Stomach (tissue), 9 donors: ENCODE measurements around the gene ERC1. TPM values are rescaled to one million over a fixed set of nuclear protein-coding genes. Genes with fewer than 3 reads are reported as not detected.

Source experiments
- DNase-seq, 2 donors: peaks; one replicate each; pipeline versions ENCODE4 v3.0.0 to v3.0.0-alpha.2; 2013 to 2019
- H3K27ac ChIP-seq, 5 donors: fragments of 200-600 bp in 4 of 5; sonication (generic) in 4 of 5; one replicate each; pipeline ENCODE4 v1.5.1; 2013 to 2019; ENCODE audit warnings: mild to moderate bottlenecking in 1 of 5, moderate library complexity in 1 of 5
- H3K27me3 ChIP-seq, 3 donors: fragments of 200-600 bp; sonication (generic); one replicate each; pipeline ENCODE4 v1.5.1; 2017 to 2019; ENCODE audit warnings: mixed run types in 1 of 3
- H3K36me3 ChIP-seq, 4 donors: fragments of 200-600 bp; sonication (generic); 1 replicate in 3 of 4; 2 replicates in 1 of 4; pipeline ENCODE4 v1.5.1; 2016 to 2019
- H3K4me1 ChIP-seq, 4 donors: fragments of 200-600 bp; sonication (generic); one replicate each; pipeline ENCODE4 v1.5.1; 2016 to 2019
- H3K4me3 ChIP-seq, 4 donors: fragments of 200-600 bp; sonication (generic) in 3 of 4; one replicate each; pipeline ENCODE4 v1.5.1; 2016 to 2019; ENCODE audit warnings: mild to moderate bottlenecking in 1 of 4
- H3K9me3 ChIP-seq, 4 donors: fragments of 200-600 bp; sonication (generic); one replicate each; pipeline ENCODE4 v1.5.1; 2016 to 2019
- EP300 ChIP-seq: sonication (generic); formaldehyde crosslinking; IDR thresholded peaks from one replicate; pipeline ENCODE4 v1.6.1; 2017; ENCODE audit warnings: antibody characterized with exemption
- POLR2A ChIP-seq, 4 donors: fragments of 450-650 bp; IDR thresholded peaks; one replicate each; pipeline ENCODE4 v1.6.1; 2016; ENCODE audit warnings: antibody characterized with exemption in 4 of 4, control low read depth in 2 of 4, mild to moderate bottlenecking in 1 of 4, moderate library complexity in 1 of 4
- POLR2AphosphoS5 ChIP-seq, 3 donors: sonication (generic); formaldehyde crosslinking; IDR thresholded peaks; one replicate each; pipeline ENCODE4 v1.6.1; 2016; ENCODE audit warnings: antibody characterized with exemption in 3 of 3
- WGBS, 5 donors: extraction: QIAGEN DNeasy Blood & Tissue Kit in 3 of 5; methylation state at CpG; one replicate each; pipeline versions ENCODE4 v1.1.5 to v1.1.7; 2013 to 2018; 5-methylcytosine and 5-hydroxymethylcytosine counted together
- intact Hi-C: fragments of 100-400 bp; cut with DNase I; formaldehyde crosslinking; loops from one replicate; pipeline ENCODE4 v1.15.1; 2023; ENCODE audit warnings: low total_unique reads
- polyA plus RNA-seq, 3 donors: library from polyadenylated mRNA; stranded (reverse); fragments of 200-250 nt; gene quantifications; one replicate each; pipeline ENCODE4 v1.2.3, GENCODE V29; 2013
- total RNA-seq, 5 donors: library from RNA; depleted of rRNA; stranded (reverse); fragments of >200 nt; gene quantifications; one replicate each; pipeline versions ENCODE4 v1.1.0 to v1.2.3, GENCODE V29; 2014 to 2016
- TF ChIP-seq, protein P1 (sequence below), 7 experiments: fragments of 450-650 bp in 4 of 7; fragments of 200-600 bp in 3 of 7; sonication (generic) in 3 of 7; IDR thresholded peaks; one replicate each; pipeline ENCODE4 v1.5.1; 2016 to 2019; ENCODE audit warnings: antibody characterized with exemption in 7 of 7, control low read depth in 2 of 7, mild to moderate bottlenecking in 1 of 7
- donor health status: healthy with polysubstance abuse.
- donor health status: Bipolar disorder and iron deficiency.
- donor health status: healthy.

ERC1 gene
- total and polyA plus RNA-seq, 8 donors: 3.8 to 69.4 (median 51.6) TPM

DNA sequence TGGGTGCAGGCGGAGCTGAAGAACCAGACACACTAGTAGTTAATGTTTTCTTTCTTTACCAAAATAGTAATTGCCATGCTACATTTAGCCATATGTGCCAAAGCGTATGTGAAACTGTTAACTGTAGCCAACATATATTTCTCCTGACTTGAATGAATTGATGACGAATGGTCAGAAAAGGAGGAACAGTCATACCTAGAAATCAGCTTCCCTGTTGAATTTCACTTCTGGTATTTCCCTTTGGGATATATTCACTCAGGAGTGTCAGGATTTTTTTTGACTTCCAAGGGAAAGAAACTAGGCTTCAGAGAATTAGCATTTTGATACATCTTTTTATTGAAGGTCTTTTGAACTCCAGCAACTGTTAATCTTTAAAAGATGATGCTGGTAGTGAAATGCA lies 87.0 kb downstream of the ERC1 start:
- intact Hi-C loops: no loop called here
- Histone ChIP-seq H3K4me1 (peaks cover 0 to 31% (median 11%) of the 10 kb centered on the region in 4 donors), H3K9me3 (no peaks in the 10 kb centered on the region), H3K4me3 (no peak overlapping the region), H3K27me3 (no peaks in the 10 kb centered on the region), H3K27ac (no peak overlapping the region), H3K36me3 (no peaks in the 10 kb centered on the region)
- TF ChIP-seq POLR2AphosphoS5 (IDR thresholded peaks at IDR 0.05): no peak
- TF ChIP-seq POLR2A (IDR thresholded peaks at IDR 0.05): no peak
- no peak for TF ChIP-seq EP300
- TF ChIP-seq, protein P1, sequence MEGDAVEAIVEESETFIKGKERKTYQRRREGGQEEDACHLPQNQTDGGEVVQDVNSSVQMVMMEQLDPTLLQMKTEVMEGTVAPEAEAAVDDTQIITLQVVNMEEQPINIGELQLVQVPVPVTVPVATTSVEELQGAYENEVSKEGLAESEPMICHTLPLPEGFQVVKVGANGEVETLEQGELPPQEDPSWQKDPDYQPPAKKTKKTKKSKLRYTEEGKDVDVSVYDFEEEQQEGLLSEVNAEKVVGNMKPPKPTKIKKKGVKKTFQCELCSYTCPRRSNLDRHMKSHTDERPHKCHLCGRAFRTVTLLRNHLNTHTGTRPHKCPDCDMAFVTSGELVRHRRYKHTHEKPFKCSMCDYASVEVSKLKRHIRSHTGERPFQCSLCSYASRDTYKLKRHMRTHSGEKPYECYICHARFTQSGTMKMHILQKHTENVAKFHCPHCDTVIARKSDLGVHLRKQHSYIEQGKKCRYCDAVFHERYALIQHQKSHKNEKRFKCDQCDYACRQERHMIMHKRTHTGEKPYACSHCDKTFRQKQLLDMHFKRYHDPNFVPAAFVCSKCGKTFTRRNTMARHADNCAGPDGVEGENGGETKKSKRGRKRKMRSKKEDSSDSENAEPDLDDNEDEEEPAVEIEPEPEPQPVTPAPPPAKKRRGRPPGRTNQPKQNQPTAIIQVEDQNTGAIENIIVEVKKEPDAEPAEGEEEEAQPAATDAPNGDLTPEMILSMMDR (IDR thresholded peaks at IDR 0.05): no peak
- no peak for DNase-seq
- WGBS, 5 donors: 82 to 92% (median 87%) methylated on average over 3 of the region's 3 CpGs

DNA sequence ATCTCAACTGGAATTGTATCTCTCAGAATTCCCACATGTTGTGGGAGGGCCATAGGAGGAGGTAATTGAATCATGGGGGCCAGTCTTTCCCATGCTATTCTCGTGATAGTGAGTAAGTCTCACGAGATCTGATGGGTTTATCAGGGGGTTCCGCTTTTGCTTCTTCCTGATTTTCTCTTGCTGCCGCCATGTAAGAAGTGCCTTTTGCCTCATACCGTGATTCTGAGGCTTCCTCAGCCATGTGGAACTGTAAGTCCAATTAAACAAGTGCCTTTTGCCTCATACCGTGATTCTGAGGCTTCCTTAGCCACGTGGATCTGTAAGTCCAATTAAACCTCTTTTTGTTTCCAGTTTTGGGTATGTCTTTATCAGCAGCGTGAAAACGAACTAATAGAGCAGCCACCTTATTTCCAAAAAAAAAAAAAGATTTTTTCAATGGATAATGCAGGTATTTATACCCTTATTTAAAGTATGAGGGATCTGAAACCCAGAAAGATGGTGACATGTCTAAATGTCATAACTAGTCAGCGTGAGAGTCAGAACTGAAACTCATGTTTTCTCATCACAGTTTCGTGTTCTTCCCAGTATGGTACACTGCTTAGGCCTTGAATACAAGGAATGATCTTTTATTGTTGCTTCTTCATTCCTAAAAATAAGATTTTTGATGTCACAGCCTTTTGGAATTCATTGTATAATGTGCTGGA lies 89.6 kb downstream of the ERC1 start:
- Histone ChIP-seq H3K4me3 (no peak overlapping the region), H3K27me3 (no peaks in the 10 kb centered on the region), H3K4me1 (peaks cover 0 to 38% (median 19%) of the 10 kb centered on the region in 4 donors), H3K36me3 (no peaks in the 10 kb centered on the region), H3K27ac (no peak overlapping the region), H3K9me3 (no peaks in the 10 kb centered on the region)
- TF ChIP-seq, protein P1 (IDR thresholded peaks at IDR 0.05): no peak
- TF ChIP-seq POLR2AphosphoS5 (IDR thresholded peaks at IDR 0.05): no peak
- TF ChIP-seq EP300: no peak
- TF ChIP-seq POLR2A (IDR thresholded peaks at IDR 0.05): no peak
- no peak for DNase-seq
- 89 to 95% (median 92%) methylated on average over 11 of the region's 11 CpGs for WGBS, 5 donors
- intact Hi-C loops: no loop called here

DNA sequence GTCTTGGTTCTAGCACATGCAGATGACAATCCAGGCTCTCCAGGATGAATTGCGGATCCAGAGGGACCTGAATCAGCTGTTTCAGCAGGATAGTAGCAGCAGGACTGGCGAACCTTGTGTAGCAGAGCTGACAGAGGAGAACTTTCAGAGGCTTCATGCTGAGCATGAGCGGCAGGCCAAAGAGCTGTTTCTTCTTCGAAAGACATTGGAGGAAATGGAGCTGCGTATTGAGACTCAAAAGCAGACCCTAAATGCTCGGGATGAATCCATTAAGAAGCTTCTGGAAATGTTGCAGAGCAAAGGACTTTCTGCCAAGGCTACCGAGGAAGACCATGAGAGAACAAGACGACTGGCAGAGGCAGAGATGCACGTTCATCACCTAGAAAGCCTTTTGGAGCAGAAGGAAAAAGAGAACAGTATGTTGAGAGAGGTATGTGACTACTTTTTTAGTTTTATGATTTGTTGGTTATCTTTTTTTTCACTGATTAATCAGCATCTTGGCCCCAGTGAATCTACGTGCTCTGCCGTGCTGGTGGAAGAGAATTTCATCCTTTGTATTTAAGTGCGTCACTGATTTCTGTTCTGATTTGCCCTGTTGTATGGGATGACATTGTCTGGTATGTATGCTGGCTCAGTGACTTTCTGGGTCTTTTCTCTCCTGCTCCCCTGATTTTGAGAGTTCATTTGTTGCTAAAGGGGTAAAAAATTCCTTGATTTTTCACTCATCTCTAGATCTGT lies 92.3 kb downstream of the ERC1 start:
- intact Hi-C loops: no loop called here
- TF ChIP-seq, protein P1 (IDR thresholded peaks at IDR 0.05): no peak
- TF ChIP-seq POLR2AphosphoS5 (IDR thresholded peaks at IDR 0.05): no peak
- no peak for TF ChIP-seq POLR2A (IDR thresholded peaks at IDR 0.05)
- no peak for TF ChIP-seq EP300
- Histone ChIP-seq H3K9me3 (no peaks in the 10 kb centered on the region), H3K4me3 (peak overlapping the region in 2 of 4 donors; percentile 2 to 13), H3K27me3 (no peaks in the 10 kb centered on the region), H3K36me3 (no peaks in the 10 kb centered on the region), H3K4me1 (peaks cover 0 to 27% (median 14%) of the 10 kb centered on the region in 4 donors), H3K27ac (peak overlapping the region in 4 of 5 donors; percentile 40 to 74 (median 64))
- 58 to 73% (median 69%) methylated on average over 12 of the region's 12 CpGs for WGBS, 5 donors
- peak in 1 of 2 donors; percentile 26 for DNase-seq

DNA sequence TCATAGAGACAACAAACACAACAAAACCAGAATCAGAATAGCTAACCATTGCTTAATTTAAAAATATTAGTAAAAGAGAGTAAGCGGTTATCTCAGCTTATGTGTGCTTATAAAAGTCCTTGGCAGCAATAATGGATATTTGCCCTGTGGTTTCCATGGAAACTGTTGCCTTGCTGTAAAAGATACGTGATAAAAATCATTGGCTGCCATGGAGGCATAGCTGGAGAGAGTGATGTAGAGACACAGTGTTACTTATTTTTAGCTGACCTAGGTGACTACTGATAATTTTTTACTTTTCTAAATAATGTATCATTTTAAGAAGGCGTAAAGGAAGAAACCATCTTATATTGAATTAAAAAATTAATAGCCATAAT lies 92.9 kb downstream of the ERC1 start:
- no peaks in the 10 kb centered on the region for H3K27me3 ChIP-seq
- WGBS, 5 donors: 13 to 34% (median 26%) methylated on average over 3 of the region's 3 CpGs
- H3K36me3 ChIP-seq: no peaks in the 10 kb centered on the region
- no peaks in the 10 kb centered on the region for H3K9me3 ChIP-seq
- TF ChIP-seq POLR2A (IDR thresholded peaks at IDR 0.05) (no peak), EP300 (no peak), POLR2AphosphoS5 (IDR thresholded peaks at IDR 0.05) (no peak)
- TF ChIP-seq, protein P1 (IDR thresholded peaks at IDR 0.05): no peak
- peak in 1 of 2 donors; percentile 86 for DNase-seq
- H3K27ac ChIP-seq: peak overlapping the region in 4 of 5 donors; percentile 40 to 74 (median 64)
- intact Hi-C loops: no loop called here
- peak overlapping the region in 1 of 4 donors; percentile 2 for H3K4me3 ChIP-seq
- peaks cover 0 to 27% (median 14%) of the 10 kb centered on the region in 4 donors for H3K4me1 ChIP-seq
